Endothelial cell of umbilical vein (primary cell): Measurements from ENCODE around the gene BAZ1A. TPM values are rescaled to one million over a fixed set of nuclear protein-coding genes. Genes with fewer than 3 reads are reported as not detected.

Experiments
- BruUV-seq: library from RNA; stranded (reverse); fragments of 400-500 nt; replicated peaks from 2 replicates; lab custom pipeline; 2021; lab: Mats Ljungman, UMichigan
- CTCF ChIA-PET: fragments of 300-600, 350-600 bp; sonication (Branson Sonifier 250); formaldehyde crosslinking; loops from one replicate; lab custom pipeline; 2021; ENCODE audit warnings: antibody characterized with exemption, inconsistent platforms; lab: Charles Lee
- POLR2A ChIA-PET: fragments of 300-600, 350-600 bp; sonication (Branson Sonifier 250); formaldehyde crosslinking; loops from one replicate; lab custom pipeline; 2021; ENCODE audit warnings: antibody characterized with exemption, inconsistent platforms; lab: Charles Lee
- DNase-seq: peaks from one replicate; pipeline ENCODE4 v3.0.0-alpha.2; 2011; ENCODE audit warnings: low read depth, low spot score
- FAIRE-seq: peaks from 2 replicates; lab custom pipeline; 2011; peaks lifted over from hg19 to GRCh38; lab: Jason Lieb, UNC
- H2AFZ ChIP-seq: 2 replicates; pipeline ENCODE4 v1.6.0; 2012; ENCODE audit warnings: low read depth, low read length, control low read depth, inconsistent platforms
- H3K27ac ChIP-seq: 2 replicates; pipeline ENCODE4 v1.5.1; 2011; ENCODE audit warnings: low read depth, mild to moderate bottlenecking, control low read depth, low read length, moderate library complexity; ENCODE audit not compliant: insufficient read depth
- H3K27me3 ChIP-seq, 2 experiments: 2 replicates each; pipeline versions ENCODE4 v1.6.0 to v1.6.1; 2011; ENCODE audit warnings: low read length in 2 of 2, mixed read lengths in 1 of 2; ENCODE audit not compliant: control insufficient read depth in 2 of 2, insufficient read depth in 2 of 2
- H3K36me3 ChIP-seq, 2 experiments: 2 replicates in 1 of 2; 3 replicates in 1 of 2; pipeline ENCODE4 v1.5.1; 2011; ENCODE audit warnings: low read length in 2 of 2, mild to moderate bottlenecking in 1 of 2, moderate library complexity in 1 of 2; ENCODE audit not compliant: control insufficient read depth in 2 of 2, insufficient read depth in 2 of 2; ENCODE audit errors: extremely low read depth in 1 of 2
- H3K4me1 ChIP-seq: 3 replicates; pipeline ENCODE4 v1.5.1; 2011; ENCODE audit warnings: mild to moderate bottlenecking, low read length; ENCODE audit not compliant: control insufficient read depth, insufficient read depth; ENCODE audit errors: extremely low read depth
- H3K4me2 ChIP-seq: 2 replicates; pipeline ENCODE4 v1.6.1; 2011; ENCODE audit warnings: low read length, control low read depth, mixed read lengths; ENCODE audit not compliant: insufficient read depth
- H3K4me3 ChIP-seq, 3 experiments: fragments of 200-600 bp in 1 of 3; sonication (generic), shearing (Covaris generic) in 1 of 3; replicated peaks in 1 of 3; 2 replicates each; pipeline ENCODE4 v1.5.1; 2011 to 2016; ENCODE audit warnings: control low read depth in 3 of 3, low read length in 3 of 3, mild to moderate bottlenecking in 2 of 3, inconsistent platforms in 1 of 3, low read depth in 1 of 3, moderate library complexity in 1 of 3; ENCODE audit not compliant: insufficient read depth in 1 of 3
- H3K79me2 ChIP-seq: 2 replicates; pipeline ENCODE4 v1.6.0; 2012; ENCODE audit warnings: low read length, inconsistent platforms; ENCODE audit not compliant: control insufficient read depth, insufficient read depth
- H3K9ac ChIP-seq: replicated peaks from 2 replicates; pipeline ENCODE3; 2011; ENCODE audit warnings: low read length, control low read depth; ENCODE audit not compliant: insufficient read depth; ENCODE audit errors: extremely low read depth
- H3K9me1 ChIP-seq: replicated peaks from 3 replicates; pipeline ENCODE4 v1.6.0; 2011; ENCODE audit warnings: mild to moderate bottlenecking, low read length; ENCODE audit not compliant: control insufficient read depth, insufficient read depth; ENCODE audit errors: extremely low read depth
- H3K9me3 ChIP-seq: replicated peaks from 2 replicates; pipeline ENCODE4 v1.5.1; 2012; ENCODE audit warnings: low read length, inconsistent platforms; ENCODE audit not compliant: control insufficient read depth, insufficient read depth
- H4K20me1 ChIP-seq: replicated peaks from 2 replicates; pipeline ENCODE3; 2011; ENCODE audit warnings: mild to moderate bottlenecking, low read length; ENCODE audit not compliant: control insufficient read depth, insufficient read depth; ENCODE audit errors: extremely low read depth
- EZH2 ChIP-seq: IDR thresholded peaks from 2 replicates; pipeline ENCODE4 v1.6.1; 2012; ENCODE audit warnings: borderline replicate concordance, low read depth, mild to moderate bottlenecking, moderate library complexity, low read length, inconsistent platforms; ENCODE audit not compliant: severe bottlenecking
- FOS ChIP-seq: IDR thresholded peaks from 2 replicates; pipeline ENCODE4 v1.6.1; 2011; ENCODE audit warnings: mild to moderate bottlenecking, low read length, moderate library complexity, borderline replicate concordance; ENCODE audit not compliant: insufficient read depth
- GATA2 ChIP-seq: IDR thresholded peaks from 2 replicates; pipeline ENCODE4 v1.7.0; 2011; ENCODE audit warnings: low read depth, mild to moderate bottlenecking, moderate library complexity, mixed read lengths, low read length; ENCODE audit not compliant: insufficient read length, insufficient read depth
- JUN ChIP-seq: IDR thresholded peaks from 2 replicates; pipeline ENCODE4 v1.6.1; 2011; ENCODE audit warnings: borderline replicate concordance, low read depth; ENCODE audit not compliant: insufficient read length, insufficient read depth
- MYC ChIP-seq: IDR thresholded peaks from one replicate; pipeline ENCODE4 v1.6.1; 2011; ENCODE audit warnings: mild to moderate bottlenecking, low read depth, low read length
- POLR2A ChIP-seq: IDR thresholded peaks from 2 replicates; pipeline ENCODE4 v1.6.1; 2012; ENCODE audit warnings: low read depth, mild to moderate bottlenecking, control low read depth, low read length
- dilution Hi-C: fragments of 300-500 bp; cut with MboI; formaldehyde crosslinking; loops from one replicate; pipeline ENCODE4 v1.15.0; 2019; ENCODE audit warnings: low sequenced_read_pairs; ENCODE audit not compliant: extremely low pct_ligation_motif_present
- intact Hi-C: fragments of 100-400 bp; cut with micrococcal nuclease; formaldehyde crosslinking; loops from one replicate; pipeline ENCODE4 v1.10.0; 2022
- polyA plus RNA-seq, 4 experiments: library from polyadenylated mRNA; depleted of rRNA in 3 of 4; stranded (reverse) in 3 of 4; unstranded in 1 of 4; fragments of >200 nt; gene quantifications; 2 replicates each; pipeline versions ENCODE4 v1.2.1 to v1.2.3, GENCODE V29; 2011 to 2012; ENCODE audit warnings: missing spikeins in 1 of 4
- total RNA-seq: library from RNA; stranded (reverse); gene quantifications from 2 replicates; pipeline ENCODE4 v1.2.3, GENCODE V29; 2021

Gene BAZ1A
- total and polyA plus RNA-seq, 2 donors (not counting 3 experiments of a cell fraction or from before 2014, with no cell fraction given), result 15.2 to 52.1 TPM

- Histone ChIP-seq H3K27me3 (no peaks in the 10 kb centered on the region), H3K36me3 (no peaks in the 10 kb centered on the region), H3K4me2 (no peak overlapping the region), H4K20me1 (no peaks in the 10 kb centered on the region), H3K9me3 (no peaks in the 10 kb centered on the region), H3K9ac (no peak overlapping the region), H3K4me3 (no peak overlapping the region), H3K9me1 (no peaks in the 10 kb centered on the region), H2AFZ (no peak overlapping the region), H3K4me1 (peaks cover 6% of the 10 kb centered on the region), H3K27ac (no peak overlapping the region), H3K79me2 (peaks cover 55% of the 10 kb centered on the region)
- ChIA-PET POLR2A (no interaction called here), CTCF (interaction anchor here (0.6 to 1.7 kb wide), 2 partner anchors 15 to 23 kb away, joined by 3 to 4 read pairs; no protein-coding TSS in a partner anchor)
- no TSS peak for BruUV-seq
- dilution Hi-C loops (no loop called here), intact Hi-C loops (no loop called here)
- DNase-seq (no peak), FAIRE-seq (no peak)
- no peak for TF ChIP-seq MYC
These were observed 29.3 kb downstream of the BAZ1A start for GRCh38 chr14:34845869-34846268.

- Histone ChIP-seq H3K4me3 (no peak overlapping the region), H3K9me3 (no peaks in the 10 kb centered on the region), H4K20me1 (no peaks in the 10 kb centered on the region), H3K36me3 (no peaks in the 10 kb centered on the region), H3K27me3 (no peaks in the 10 kb centered on the region), H3K4me1 (peaks cover 8% of the 10 kb centered on the region), H3K27ac (peak overlapping the region; percentile 4), H3K4me2 (no peak overlapping the region), H3K9me1 (no peaks in the 10 kb centered on the region), H3K79me2 (peaks cover 52% of the 10 kb centered on the region), H2AFZ (no peak overlapping the region), H3K9ac (no peak overlapping the region)
- ChIA-PET CTCF (interaction anchor here (0.6 to 1.6 kb wide), 4 partner anchors 9 to 78 kb away, joined by 3 to 5 read pairs (median 4); no protein-coding TSS in a partner anchor), POLR2A (interaction anchor here (0.6 kb wide), 1 partner anchor 293 kb away, joined by 3 read pairs; no protein-coding TSS in a partner anchor)
- peak; percentile 57 for DNase-seq
- intact Hi-C loops (no loop called here), dilution Hi-C loops (no loop called here)
- TF ChIP-seq FOS (peak; percentile 84), GATA2 (no peak), POLR2A (no peak), JUN (peak; percentile 58), EZH2 (no peak)
- no TSS peak for BruUV-seq
- peak; percentile 73 for FAIRE-seq
These were observed 32.1 kb downstream of the BAZ1A start for GRCh38 chr14:34843011-34843554.
